Measurements from ENCODE around the gene TLR1.
"Not testable (repeated sequence)": the region's sequence is repeated elsewhere in the genome, so short reads cannot be mapped to it uniquely, and the experiment has no call there.

The TLR1 gene

DNA sequence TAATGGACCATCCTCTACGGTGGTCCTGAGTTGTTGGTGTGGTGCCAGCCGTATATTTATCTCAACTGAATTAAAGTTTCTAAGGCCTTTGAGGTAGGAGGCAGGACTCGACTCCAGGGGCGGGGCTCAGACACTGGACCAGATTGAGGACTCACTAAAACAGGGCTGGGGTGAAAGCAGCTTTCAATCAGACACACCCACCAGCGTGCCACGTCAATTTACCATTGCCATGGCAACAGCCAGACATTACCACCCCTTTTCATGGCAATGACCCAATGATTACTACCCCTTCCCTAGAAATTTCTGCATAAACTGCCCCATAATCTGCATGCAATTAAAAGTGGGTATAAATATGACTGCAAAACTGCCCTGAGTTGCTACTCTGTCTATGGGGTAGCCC lies 6.7 kb upstream of the TLR1 start (continued):
- TF ChIP-seq, protein P1, sequence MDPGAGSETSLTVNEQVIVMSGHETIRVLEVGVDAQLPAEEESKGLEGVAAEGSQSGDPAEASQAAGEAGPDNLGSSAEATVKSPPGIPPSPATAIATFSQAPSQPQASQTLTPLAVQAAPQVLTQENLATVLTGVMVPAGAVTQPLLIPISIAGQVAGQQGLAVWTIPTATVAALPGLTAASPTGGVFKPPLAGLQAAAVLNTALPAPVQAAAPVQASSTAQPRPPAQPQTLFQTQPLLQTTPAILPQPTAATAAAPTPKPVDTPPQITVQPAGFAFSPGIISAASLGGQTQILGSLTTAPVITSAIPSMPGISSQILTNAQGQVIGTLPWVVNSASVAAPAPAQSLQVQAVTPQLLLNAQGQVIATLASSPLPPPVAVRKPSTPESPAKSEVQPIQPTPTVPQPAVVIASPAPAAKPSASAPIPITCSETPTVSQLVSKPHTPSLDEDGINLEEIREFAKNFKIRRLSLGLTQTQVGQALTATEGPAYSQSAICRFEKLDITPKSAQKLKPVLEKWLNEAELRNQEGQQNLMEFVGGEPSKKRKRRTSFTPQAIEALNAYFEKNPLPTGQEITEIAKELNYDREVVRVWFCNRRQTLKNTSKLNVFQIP (CRISPR knock-in tag; IDR thresholded peaks at IDR 0.05; ENCODE audit: borderline replicate concordance, low read depth) = no peak
- TF ChIP-seq ZFP3 (CRISPR knock-in tag; IDR thresholded peaks at IDR 0.05) (no peak), RARB (CRISPR knock-in tag; IDR thresholded peaks at IDR 0.05) (no peak), ZNF70 (CRISPR knock-in tag; IDR thresholded peaks at IDR 0.05) (no peak), GLIS3 (CRISPR knock-in tag; IDR thresholded peaks at IDR 0.05) (no peak)

DNA sequence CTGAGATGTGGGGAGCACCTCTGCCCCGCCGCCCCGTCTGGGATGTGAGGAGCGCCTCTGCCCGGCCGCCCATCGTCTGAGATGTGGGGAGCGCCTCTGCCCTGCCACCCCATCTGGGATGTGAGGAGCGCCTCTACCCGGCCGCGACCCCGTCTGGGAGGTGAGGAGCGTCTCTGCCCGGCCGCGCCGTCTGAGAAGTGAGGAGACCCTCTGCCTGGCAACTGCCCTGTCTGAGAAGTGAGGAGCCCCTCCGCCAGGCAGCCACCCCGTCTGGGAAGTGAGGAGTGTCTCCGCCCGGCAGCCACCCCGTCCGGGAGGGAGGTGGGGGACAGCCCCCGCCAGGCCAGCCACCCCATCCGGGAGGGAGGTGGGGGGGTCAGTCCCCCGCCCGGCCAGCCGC lies 2.9 kb upstream of the TLR1 start:
- not testable (repeated sequence) for ATAC-seq

DNA sequence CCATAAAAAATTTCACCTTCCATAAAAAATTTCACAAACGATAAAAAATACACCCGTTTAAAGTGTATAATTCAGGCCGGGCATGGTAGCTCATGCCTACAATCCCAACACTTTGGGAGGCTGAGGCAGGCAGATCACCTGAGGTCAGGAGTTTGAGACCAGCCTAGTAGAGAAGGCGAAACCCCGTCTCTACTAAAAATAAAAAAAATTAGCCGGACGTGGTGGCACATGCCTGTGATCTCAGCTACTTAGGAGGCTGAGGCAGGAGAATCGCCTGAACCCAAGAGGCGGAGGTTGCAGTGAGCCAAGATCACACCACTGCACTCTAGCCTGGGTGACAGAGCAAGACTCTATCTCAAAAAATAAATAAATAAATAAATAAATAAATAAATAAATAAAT lies 1.7 kb upstream of the TLR1 start:
- not testable (repeated sequence) for ATAC-seq

DNA sequence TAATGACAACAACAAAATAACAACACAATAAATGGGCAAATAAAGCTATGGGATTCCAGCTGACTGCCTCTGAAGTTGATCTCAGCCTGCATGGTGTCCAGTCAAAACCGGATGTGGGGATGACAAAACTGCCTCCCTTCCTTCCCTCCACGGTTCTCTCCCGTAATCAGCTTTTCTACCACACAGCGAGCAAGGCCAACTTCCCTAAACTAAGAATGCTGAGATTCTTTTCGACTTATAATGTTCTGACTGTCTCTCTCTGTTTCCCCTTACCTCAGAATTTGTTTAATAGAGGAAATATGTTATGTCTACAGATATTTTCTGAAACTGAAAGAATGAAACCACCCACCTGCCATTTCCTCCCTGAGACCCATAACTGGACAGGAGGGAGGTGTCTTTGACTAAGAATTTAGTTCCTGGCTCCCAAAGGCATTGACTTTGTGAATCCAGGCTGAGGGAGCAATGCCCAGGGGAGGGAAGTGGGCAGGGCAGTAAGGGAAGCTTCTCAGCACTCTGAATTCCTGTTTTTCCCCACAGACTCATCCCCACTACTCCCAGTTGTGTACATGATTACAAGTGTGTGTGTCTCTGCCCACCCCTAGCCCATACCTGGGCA lies 1.0 kb upstream of the TLR1 start:
- ATAC-seq = no peak
- TF ChIP-seq SNAI2 (CRISPR knock-in tag; IDR thresholded peaks at IDR 0.05) (no peak), TOX (CRISPR knock-in tag; IDR thresholded peaks at IDR 0.05; ENCODE audit: borderline replicate concordance) (no peak), RARB (CRISPR knock-in tag; IDR thresholded peaks at IDR 0.05) (no peak), ZNF565 (CRISPR knock-in tag; conservative IDR thresholded peaks at IDR 0.05; ENCODE audit: low read depth) (no peak), ZNF8 (CRISPR knock-in tag; IDR thresholded peaks at IDR 0.05) (no peak), ZC3H10 (CRISPR knock-in tag; IDR thresholded peaks at IDR 0.05) (no peak), OSR1 (CRISPR knock-in tag; IDR thresholded peaks at IDR 0.05) (no peak), BACH2 (CRISPR knock-in tag; IDR thresholded peaks at IDR 0.05; ENCODE audit: borderline replicate concordance) (no peak)
- TF ChIP-seq, protein P2, sequence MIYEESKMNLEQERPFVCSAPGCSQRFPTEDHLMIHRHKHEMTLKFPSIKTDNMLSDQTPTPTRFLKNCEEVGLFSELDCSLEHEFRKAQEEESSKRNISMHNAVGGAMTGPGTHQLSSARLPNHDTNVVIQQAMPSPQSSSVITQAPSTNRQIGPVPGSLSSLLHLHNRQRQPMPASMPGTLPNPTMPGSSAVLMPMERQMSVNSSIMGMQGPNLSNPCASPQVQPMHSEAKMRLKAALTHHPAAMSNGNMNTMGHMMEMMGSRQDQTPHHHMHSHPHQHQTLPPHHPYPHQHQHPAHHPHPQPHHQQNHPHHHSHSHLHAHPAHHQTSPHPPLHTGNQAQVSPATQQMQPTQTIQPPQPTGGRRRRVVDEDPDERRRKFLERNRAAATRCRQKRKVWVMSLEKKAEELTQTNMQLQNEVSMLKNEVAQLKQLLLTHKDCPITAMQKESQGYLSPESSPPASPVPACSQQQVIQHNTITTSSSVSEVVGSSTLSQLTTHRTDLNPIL (CRISPR knock-in tag; IDR thresholded peaks at IDR 0.05; ENCODE audit: low read depth) = no peak

DNA sequence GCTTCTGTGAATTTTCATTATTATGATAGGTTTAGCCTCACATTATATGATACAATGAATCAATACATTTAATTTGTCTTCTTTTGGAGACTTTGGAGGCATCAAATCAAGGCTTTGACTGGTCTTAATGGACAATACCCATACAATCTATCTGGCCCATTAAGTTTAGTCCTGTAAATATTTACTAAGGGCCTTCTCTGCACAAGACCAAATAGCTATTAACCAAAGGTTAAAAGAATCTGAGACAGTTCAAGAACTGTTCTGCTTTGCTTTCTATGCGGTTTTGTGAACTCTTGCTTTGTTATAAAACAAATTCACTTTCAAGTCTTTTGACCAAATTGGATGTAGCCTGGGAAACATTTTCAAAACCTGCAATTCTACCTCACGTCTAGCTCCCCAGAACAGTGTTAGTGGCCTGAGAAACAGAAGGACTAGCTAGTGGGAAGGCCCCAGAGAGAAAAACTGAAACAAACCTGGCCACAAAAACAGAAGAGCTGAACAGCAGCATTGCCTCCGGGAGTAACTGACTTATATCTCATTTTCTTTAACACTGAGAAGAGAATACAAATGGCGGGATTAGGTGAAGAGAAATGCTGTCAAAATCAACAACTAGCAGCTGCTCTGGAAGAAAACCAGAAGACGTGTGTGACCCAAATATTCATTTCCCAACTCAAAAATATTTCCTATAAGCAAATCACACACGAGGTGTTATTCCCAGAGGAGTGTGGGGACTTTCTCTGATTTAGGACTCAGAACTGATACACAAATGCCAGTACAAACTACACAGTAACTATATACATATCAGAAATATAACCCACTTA lies 548 bp downstream of the TLR1 start:
- TF ChIP-seq, protein P3, sequence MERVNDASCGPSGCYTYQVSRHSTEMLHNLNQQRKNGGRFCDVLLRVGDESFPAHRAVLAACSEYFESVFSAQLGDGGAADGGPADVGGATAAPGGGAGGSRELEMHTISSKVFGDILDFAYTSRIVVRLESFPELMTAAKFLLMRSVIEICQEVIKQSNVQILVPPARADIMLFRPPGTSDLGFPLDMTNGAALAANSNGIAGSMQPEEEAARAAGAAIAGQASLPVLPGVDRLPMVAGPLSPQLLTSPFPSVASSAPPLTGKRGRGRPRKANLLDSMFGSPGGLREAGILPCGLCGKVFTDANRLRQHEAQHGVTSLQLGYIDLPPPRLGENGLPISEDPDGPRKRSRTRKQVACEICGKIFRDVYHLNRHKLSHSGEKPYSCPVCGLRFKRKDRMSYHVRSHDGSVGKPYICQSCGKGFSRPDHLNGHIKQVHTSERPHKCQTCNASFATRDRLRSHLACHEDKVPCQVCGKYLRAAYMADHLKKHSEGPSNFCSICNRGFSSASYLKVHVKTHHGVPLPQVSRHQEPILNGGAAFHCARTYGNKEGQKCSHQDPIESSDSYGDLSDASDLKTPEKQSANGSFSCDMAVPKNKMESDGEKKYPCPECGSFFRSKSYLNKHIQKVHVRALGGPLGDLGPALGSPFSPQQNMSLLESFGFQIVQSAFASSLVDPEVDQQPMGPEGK (CRISPR knock-in tag; IDR thresholded peaks at IDR 0.05; ENCODE audit: borderline replicate concordance) = no peak
- TF ChIP-seq CSDC2 (CRISPR knock-in tag; IDR thresholded peaks at IDR 0.05) = no peak
- no peak for TF ChIP-seq ZNF565 (CRISPR knock-in tag; conservative IDR thresholded peaks at IDR 0.05; ENCODE audit: low read depth)
- no peak for TF ChIP-seq BACH2 (CRISPR knock-in tag; IDR thresholded peaks at IDR 0.05; ENCODE audit: borderline replicate concordance)
- no peak for TF ChIP-seq PPARA (CRISPR knock-in tag; IDR thresholded peaks at IDR 0.05; ENCODE audit: borderline replicate concordance)
- peak; percentile 24; the same call in 2 of the 3 replicates for ATAC-seq

DNA sequence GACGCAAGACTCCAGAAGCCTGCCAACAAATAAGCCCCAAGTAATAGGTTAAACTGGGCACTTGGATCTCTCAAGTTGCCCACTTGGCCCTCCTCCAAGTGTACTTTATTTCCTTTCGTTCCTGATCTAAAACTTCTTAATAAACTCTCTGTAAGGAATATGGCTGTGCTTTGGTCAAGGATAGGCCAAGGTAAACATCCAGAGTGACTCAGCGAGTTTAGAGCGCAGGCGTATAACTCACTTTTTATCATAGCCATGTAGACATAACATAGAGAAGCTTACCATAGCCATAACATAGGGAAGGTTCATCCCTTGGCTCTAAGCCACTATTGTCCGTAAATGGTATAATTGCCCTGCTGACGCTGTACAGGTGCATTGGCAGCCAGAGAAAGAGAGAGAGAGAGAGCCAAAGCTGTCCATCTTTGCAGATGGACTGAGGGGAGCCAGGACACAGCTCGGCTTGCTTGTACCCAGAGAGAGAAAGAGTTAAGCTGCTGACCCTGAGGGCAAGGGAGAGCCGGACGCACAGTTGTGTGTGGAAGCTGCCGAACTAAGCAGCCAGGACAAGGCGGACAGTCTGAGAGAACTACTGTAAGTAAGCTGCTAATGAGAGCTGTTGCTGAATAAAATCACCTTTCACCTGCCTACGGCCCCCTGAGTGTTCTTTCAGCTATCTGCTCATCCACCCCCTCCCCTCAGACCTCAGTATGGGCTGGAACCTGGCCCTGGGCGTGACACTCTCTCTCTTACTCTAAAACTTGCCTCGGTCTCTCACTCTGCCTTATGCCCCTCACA lies 1.8 kb downstream of the TLR1 start:
- ATAC-seq = no peak
- TF ChIP-seq ESRRG (CRISPR knock-in tag; IDR thresholded peaks at IDR 0.05) = no peak
- TF ChIP-seq, protein P4, sequence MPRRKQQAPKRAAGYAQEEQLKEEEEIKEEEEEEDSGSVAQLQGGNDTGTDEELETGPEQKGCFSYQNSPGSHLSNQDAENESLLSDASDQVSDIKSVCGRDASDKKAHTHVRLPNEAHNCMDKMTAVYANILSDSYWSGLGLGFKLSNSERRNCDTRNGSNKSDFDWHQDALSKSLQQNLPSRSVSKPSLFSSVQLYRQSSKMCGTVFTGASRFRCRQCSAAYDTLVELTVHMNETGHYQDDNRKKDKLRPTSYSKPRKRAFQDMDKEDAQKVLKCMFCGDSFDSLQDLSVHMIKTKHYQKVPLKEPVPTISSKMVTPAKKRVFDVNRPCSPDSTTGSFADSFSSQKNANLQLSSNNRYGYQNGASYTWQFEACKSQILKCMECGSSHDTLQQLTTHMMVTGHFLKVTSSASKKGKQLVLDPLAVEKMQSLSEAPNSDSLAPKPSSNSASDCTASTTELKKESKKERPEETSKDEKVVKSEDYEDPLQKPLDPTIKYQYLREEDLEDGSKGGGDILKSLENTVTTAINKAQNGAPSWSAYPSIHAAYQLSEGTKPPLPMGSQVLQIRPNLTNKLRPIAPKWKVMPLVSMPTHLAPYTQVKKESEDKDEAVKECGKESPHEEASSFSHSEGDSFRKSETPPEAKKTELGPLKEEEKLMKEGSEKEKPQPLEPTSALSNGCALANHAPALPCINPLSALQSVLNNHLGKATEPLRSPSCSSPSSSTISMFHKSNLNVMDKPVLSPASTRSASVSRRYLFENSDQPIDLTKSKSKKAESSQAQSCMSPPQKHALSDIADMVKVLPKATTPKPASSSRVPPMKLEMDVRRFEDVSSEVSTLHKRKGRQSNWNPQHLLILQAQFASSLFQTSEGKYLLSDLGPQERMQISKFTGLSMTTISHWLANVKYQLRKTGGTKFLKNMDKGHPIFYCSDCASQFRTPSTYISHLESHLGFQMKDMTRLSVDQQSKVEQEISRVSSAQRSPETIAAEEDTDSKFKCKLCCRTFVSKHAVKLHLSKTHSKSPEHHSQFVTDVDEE (CRISPR knock-in tag; IDR thresholded peaks at IDR 0.05) = no peak
- no peak for TF ChIP-seq GLIS3 (CRISPR knock-in tag; IDR thresholded peaks at IDR 0.05)
- TF ChIP-seq, protein P1 (CRISPR knock-in tag; IDR thresholded peaks at IDR 0.05; ENCODE audit: borderline replicate concordance, low read depth) = no peak
- no peak for TF ChIP-seq TCF4 (CRISPR knock-in tag; IDR thresholded peaks at IDR 0.05; ENCODE audit: borderline replicate concordance)
- TF ChIP-seq OSR1 (CRISPR knock-in tag; IDR thresholded peaks at IDR 0.05) = no peak
- no peak for TF ChIP-seq ZC3H10 (CRISPR knock-in tag; IDR thresholded peaks at IDR 0.05)
- TF ChIP-seq ZFP3 (CRISPR knock-in tag; IDR thresholded peaks at IDR 0.05) = no peak

Data from SK-N-SH treated with all-trans-retinoic acid at 6 μM for 48 hours (cell line).